Skeletal muscle satellite cell (primary cell): Measurements from ENCODE around the gene TCF7.

ENCODE experiments used
- H3K27me3 ChIP-seq: 2 replicates; pipeline ENCODE4 v1.7.0; 2013; ENCODE audit warnings: low read length; ENCODE audit not compliant: control insufficient read depth, insufficient read depth
- H3K36me3 ChIP-seq: 2 replicates; pipeline ENCODE4 v1.7.0; 2013; ENCODE audit warnings: mild to moderate bottlenecking, control low read depth, low read length; ENCODE audit not compliant: insufficient read depth
- H3K4me1 ChIP-seq: 2 replicates; pipeline ENCODE4 v1.7.0; 2013; ENCODE audit warnings: low read length; ENCODE audit not compliant: control insufficient read depth, insufficient read depth
- H3K4me2 ChIP-seq: 2 replicates; pipeline ENCODE4 v1.7.0; 2013; ENCODE audit warnings: mild to moderate bottlenecking, low read length
- H3K4me3 ChIP-seq: 2 replicates; pipeline ENCODE4 v1.7.0; 2013; ENCODE audit warnings: low read length
- H3K9ac ChIP-seq: 2 replicates; pipeline ENCODE4 v1.7.0; 2013; ENCODE audit warnings: mild to moderate bottlenecking, low read depth, low read length, moderate library complexity
- H3K9me3 ChIP-seq: replicated peaks from 2 replicates; pipeline ENCODE4 v1.7.0; 2013; ENCODE audit warnings: mild to moderate bottlenecking, control low read depth, low read length

The TCF7 gene

DNA sequence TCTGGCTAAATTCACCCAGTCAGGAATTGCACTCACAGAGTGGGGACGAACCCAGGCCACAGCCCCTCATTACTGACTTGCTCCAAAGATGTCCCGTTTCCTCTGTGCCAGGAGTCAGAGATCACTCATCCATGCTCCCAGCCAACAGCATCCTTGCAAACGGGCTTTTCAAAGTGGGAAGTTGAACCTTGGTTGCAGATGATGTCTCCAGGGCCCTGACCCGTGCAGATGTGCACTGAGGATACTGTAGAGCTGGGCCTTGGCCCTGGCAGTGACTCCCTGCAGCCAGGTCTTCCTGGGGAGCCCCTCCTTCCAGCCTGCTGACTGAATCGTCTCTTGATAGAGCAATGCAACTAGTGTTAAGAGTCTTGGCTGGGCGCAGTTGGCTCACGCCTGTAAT is 22.3 kb downstream of the TCF7 start:
- Histone ChIP-seq H3K4me2 (no peak overlapping the region), H3K9me3 (no peaks in the 10 kb centered on the region), H3K27me3 (no peaks in the 10 kb centered on the region), H3K4me3 (no peak overlapping the region), H3K4me1 (peaks cover 8% of the 10 kb centered on the region), H3K36me3 (peaks cover 48% of the 10 kb centered on the region), H3K9ac (no peak overlapping the region)

DNA sequence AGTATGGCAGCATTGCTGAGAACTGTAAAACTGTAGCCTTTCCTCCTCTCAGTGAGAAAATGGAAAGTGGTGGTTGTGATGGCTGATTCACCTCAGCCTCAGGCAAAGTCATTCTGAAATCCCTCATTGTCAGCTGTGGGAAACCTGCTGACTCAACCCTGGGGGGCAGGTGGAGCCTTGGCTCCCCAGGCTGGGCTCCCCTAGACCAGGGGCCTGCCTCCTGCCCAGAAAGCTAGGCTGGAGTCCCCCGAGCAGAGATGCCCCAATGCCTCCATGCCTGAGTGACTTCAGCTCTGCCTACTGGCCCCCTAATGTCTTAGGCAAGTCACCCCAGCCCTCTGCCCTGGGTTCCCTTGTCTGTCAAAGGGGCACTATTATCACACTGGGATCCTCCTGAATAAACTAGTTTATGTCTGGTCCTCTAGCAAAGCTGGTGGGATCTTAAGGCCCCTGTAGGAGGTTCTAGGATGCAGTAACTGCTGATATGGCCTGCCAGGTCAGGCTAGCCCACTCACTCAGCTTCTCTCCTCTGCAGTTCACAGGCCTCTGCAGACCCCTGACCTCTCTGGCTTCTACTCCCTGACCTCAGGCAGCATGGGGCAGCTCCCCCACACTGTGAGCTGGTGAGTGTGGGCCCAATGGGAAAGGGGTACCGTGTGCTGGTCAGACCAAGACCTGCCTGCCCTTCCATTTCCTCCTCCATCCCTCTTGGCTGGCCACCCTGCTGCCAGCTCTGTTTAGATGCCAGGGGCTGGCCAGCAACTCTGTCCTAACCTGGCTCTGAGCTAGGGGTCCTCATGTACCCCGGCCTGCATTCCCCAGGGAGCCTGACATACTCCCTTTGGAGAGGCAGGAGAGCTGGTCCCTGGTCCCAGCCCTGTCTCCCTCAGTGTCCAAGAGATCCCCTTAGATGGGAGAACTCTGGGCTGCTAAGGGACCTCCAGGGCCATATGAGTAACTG is 24.2 kb downstream of the TCF7 start:
- Histone ChIP-seq H3K9ac (no peak overlapping the region), H3K9me3 (no peaks in the 10 kb centered on the region), H3K4me1 (peaks cover 8% of the 10 kb centered on the region), H3K4me3 (no peak overlapping the region), H3K27me3 (no peaks in the 10 kb centered on the region), H3K36me3 (peaks cover 44% of the 10 kb centered on the region), H3K4me2 (no peak overlapping the region)

DNA sequence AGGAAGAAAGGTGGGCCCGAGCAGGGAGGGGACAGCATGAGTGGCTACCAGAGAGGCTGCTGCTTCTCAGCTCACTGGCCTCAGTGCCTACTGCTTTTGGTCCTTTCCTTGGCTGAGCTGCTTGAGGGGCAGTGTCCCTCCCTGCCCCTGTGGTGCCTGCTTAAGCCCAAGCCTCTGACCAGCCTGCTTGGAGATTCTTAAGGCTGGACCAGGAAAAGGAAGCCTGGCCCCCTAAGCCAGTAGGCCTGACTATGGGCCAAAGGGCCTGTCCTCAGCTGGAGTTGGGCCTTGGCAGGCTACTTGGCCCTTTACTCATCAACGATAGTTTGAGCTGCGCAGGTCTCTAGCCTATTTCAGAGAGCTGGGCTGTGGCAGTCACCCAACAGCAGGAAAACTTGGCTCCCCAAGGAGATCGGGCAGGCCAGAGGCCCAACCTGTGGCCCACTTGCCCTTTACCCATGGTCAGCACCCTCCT is 24.9 kb downstream of the TCF7 start:
- H3K9ac ChIP-seq, result no peak overlapping the region
- H3K4me1 ChIP-seq, result peaks cover 8% of the 10 kb centered on the region
- H3K9me3 ChIP-seq, result no peaks in the 10 kb centered on the region
- H3K27me3 ChIP-seq, result no peaks in the 10 kb centered on the region
- no peak overlapping the region for H3K4me2 ChIP-seq
- peaks cover 43% of the 10 kb centered on the region for H3K36me3 ChIP-seq
- H3K4me3 ChIP-seq, result no peak overlapping the region

DNA sequence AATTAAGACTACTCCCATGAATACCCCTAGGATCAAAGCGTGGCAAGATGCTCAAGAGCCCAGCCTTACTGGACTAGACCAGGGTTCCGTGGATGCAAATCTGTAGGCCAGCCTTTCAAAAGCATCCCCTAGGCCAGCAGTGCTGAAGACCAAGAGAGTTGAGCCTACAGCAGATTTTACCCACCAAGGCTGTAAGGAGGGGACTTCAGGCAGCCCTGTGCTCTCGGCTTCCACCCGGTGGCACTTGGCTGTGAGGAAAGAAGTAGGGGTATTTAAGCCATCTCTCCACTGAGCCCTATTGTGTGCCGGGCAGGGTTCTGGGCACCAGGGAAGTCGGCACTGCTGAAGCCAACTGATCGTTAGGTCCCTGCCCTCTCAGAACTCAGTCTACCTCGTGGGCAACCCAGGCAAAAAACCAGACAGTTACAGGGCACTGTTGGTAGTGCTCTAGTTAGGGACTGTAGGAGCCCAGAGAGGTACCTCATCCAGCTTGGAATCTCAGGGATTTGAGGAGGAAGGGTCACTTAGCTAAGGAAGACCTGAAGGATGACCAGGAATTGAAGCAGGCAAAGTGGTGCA is 25.5 kb downstream of the TCF7 start:
- Histone ChIP-seq H3K27me3 (no peaks in the 10 kb centered on the region), H3K36me3 (peaks cover 44% of the 10 kb centered on the region), H3K9ac (no peak overlapping the region), H3K4me1 (peaks cover 8% of the 10 kb centered on the region), H3K4me3 (no peak overlapping the region), H3K4me2 (no peak overlapping the region), H3K9me3 (no peaks in the 10 kb centered on the region)

DNA sequence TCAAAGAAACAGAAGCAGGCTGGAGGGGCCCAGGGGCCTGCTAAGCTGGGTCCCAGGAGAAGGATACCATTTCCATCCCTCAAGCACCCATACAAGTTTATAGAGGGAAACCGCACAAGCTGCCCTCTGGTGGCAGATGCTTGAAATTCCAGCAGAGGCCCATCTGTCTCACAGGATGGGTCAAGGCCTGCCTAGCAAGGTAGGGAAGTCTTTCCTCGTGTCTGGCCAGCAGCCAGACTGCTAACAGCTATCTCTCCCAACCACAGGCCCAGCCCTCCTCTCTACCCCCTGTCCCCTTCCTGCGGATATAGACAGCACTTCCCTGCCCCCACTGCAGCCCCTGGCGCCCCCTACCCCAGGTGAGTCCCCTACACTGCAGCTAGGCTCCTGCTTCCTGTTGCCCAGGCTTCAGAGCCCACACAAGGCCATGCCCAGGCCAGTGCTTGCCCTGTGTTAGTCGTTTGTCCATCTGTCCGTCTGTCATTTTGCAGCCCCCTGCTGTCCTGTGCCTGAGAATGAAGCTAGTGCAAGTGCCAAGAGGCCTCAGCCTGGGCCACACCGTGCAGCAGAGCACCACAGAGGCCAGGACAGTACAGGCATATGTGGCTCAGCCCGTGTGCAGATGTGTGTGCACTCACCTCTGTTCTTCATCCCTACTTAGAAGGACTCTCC is 26.2 kb downstream of the TCF7 start:
- peaks cover 8% of the 10 kb centered on the region for H3K4me1 ChIP-seq
- H3K4me2 ChIP-seq, result no peak overlapping the region
- no peaks in the 10 kb centered on the region for H3K9me3 ChIP-seq
- no peak overlapping the region for H3K4me3 ChIP-seq
- H3K27me3 ChIP-seq, result no peaks in the 10 kb centered on the region
- H3K9ac ChIP-seq, result no peak overlapping the region
- H3K36me3 ChIP-seq, result peaks cover 45% of the 10 kb centered on the region

DNA sequence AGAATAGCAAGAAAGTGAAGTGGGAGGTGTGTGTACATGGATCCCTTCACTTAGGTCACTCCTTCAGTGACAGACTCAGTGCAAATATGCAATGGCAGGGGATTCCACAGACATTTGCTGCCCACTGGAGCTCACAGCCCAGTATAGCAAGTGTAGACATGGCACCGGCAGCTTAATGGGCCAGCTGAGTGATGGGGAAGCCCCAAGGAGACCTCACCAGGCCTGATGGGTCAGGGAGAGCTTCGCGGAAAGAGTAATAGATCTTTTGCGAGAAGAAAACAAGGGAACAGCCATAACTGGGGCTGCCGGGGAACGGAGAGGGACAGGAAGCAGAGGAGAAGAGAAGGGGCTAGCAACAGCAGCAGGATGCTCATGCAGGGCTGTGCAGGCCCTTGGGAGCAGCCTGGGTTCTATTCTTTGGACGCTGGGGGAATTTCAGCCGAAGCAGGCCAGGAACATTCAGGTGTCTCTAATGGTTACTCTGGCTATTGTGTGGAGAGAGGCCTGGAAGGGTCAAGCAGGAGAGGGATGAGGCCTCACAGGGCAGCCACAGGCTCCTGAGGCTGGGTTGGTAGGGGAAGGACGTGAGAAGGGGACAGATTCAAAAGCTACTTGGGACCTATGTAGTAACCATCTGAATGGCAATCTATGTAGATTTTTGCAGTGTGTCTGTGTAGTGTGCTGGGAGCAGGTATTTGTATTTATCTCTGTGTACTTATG is 27.0 kb downstream of the TCF7 start:
- Histone ChIP-seq H3K4me2 (no peak overlapping the region), H3K9ac (no peak overlapping the region), H3K4me3 (no peak overlapping the region), H3K36me3 (peaks cover 38% of the 10 kb centered on the region), H3K27me3 (no peaks in the 10 kb centered on the region), H3K9me3 (no peaks in the 10 kb centered on the region), H3K4me1 (peaks cover 8% of the 10 kb centered on the region)

DNA sequence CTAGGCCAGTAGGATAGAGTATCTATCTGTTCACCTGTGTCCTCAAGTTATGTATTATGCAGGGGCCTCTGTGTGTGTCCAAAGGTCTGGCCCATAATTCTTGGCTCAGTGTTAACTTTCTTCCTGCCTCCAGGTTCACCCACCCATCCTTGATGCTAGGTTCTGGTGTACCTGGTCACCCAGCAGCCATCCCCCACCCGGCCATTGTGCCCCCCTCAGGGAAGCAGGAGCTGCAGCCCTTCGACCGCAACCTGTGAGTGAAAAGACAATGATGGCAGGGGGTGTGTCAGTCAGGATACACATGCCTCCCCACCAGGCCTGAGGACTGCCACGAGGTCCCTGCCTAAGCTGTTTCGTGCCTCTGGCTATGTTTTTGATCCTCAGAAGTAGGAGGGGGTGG is 27.6 kb downstream of the TCF7 start:
- H3K9ac ChIP-seq, result no peak overlapping the region
- H3K4me3 ChIP-seq, result no peak overlapping the region
- no peak overlapping the region for H3K4me2 ChIP-seq
- H3K27me3 ChIP-seq, result no peaks in the 10 kb centered on the region
- H3K36me3 ChIP-seq, result peaks cover 35% of the 10 kb centered on the region
- H3K4me1 ChIP-seq, result peaks cover 8% of the 10 kb centered on the region
- no peaks in the 10 kb centered on the region for H3K9me3 ChIP-seq

DNA sequence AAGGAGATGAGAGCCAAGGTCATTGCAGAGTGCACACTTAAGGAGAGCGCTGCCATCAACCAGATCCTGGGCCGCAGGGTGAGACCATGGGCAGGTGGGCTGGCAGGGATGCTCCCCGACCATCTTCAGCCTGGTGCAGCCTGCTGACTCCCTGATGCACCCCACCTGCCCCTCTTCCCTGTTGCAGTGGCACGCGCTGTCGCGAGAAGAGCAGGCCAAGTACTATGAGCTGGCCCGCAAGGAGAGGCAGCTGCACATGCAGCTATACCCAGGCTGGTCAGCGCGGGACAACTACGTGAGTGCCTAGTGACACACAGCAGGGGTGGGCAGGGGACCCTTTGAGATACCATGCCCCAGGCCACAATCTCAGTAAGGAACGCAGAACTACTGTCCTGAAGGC is 28.3 kb downstream of the TCF7 start:
- Histone ChIP-seq H3K4me3 (no peak overlapping the region), H3K4me1 (peaks cover 8% of the 10 kb centered on the region), H3K36me3 (peaks cover 37% of the 10 kb centered on the region), H3K4me2 (no peak overlapping the region), H3K9me3 (no peaks in the 10 kb centered on the region), H3K27me3 (no peaks in the 10 kb centered on the region), H3K9ac (no peak overlapping the region)

DNA sequence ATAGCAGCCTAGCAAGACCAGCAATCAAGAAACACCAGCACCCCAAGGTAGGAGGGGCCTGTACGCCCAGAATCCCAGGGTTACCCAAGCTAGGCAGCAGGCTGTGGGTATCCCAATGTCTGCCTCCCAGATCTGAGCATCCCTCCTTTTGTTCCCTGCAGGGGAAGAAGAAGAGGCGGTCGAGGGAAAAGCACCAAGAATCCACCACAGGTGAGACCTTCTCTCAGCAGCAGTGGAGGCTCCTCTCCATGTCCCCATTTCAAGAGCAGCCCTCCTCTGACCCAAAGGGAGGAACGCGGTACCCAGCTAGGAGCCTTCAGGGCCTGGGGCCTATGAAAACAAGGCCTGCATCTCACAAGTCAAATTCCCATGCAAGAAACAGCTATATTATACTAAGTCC is 28.9 kb downstream of the TCF7 start:
- no peak overlapping the region for H3K4me2 ChIP-seq
- no peaks in the 10 kb centered on the region for H3K9me3 ChIP-seq
- no peak overlapping the region for H3K4me3 ChIP-seq
- peaks cover 43% of the 10 kb centered on the region for H3K36me3 ChIP-seq
- H3K9ac ChIP-seq, result no peak overlapping the region
- peaks cover 4% of the 10 kb centered on the region for H3K4me1 ChIP-seq
- H3K27me3 ChIP-seq, result no peaks in the 10 kb centered on the region

DNA sequence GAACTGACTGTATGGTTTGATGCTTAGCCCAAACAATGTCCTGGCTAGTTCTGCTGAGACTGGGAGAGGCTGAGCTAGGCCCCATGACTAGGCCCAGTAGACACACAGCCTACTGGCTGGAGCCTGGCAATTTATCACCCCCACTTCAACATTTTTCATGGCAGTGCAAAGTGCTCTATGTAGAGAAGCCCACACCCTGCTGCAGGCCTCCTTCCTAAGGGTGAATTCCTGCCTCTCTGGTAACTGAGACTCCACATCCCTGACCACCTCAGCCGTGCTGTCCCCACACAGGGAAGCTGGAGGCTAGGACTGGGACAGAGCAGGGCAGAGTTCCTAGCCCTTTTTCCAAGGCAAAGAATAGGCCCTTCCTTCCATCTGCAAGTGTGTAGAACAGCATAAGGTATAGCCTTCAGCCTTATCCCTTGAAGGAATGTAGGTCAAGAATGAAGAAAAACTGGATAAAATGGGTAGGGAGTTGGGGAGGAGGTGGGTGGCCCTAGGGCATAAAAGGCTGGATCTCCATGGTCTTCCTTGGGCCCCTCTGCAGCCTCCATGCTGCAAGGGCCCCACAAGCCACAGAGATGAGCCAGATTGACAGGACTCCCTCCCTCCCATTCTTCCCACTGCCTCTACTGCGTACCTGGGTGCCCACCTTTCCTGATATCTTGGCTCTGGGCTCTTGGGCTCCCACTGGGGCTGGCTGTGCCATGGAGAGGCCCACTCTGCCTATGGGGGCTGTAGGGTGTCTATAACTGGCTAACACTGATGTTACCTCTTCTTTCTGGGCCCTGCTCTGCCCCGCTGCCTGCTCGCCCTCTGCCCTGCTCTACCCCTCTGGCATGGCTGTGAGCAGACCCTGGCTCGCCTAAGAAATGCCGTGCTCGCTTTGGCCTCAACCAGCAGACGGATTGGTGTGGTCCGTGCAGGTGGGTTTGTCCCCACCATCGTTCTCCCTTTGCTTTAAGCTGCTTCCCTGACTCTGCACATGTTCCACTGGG is 29.8 kb downstream of the TCF7 start:
- no peak overlapping the region for H3K4me2 ChIP-seq
- H3K4me1 ChIP-seq, result no peaks in the 10 kb centered on the region
- peaks cover 48% of the 10 kb centered on the region for H3K36me3 ChIP-seq
- no peak overlapping the region for H3K4me3 ChIP-seq
- no peaks in the 10 kb centered on the region for H3K9me3 ChIP-seq
- no peak overlapping the region for H3K9ac ChIP-seq
- H3K27me3 ChIP-seq, result no peaks in the 10 kb centered on the region
